Transverse colon (tissue), 3 donors: ENCODE measurements around the gene UPK2.

ENCODE experiments used
- EP300 ChIP-seq: sonication (generic); formaldehyde crosslinking; IDR thresholded peaks from one replicate; pipeline ENCODE4 v1.6.1; 2017; ENCODE audit warnings: antibody characterized with exemption, low read depth
- TF ChIP-seq, protein P1 (sequence below), 5 experiments: fragments of 200-600 bp in 3 of 5; fragments of 450-650 bp in 2 of 5; sonication (generic) in 3 of 5; IDR thresholded peaks; 1 replicate in 2 of 5; 2 replicates in 3 of 5; pipeline ENCODE4 v1.5.1; 2016 to 2017; ENCODE audit warnings: antibody characterized with exemption in 5 of 5, inconsistent platforms in 3 of 5, mild to moderate bottlenecking in 2 of 5, moderate library complexity in 1 of 5

DNA sequence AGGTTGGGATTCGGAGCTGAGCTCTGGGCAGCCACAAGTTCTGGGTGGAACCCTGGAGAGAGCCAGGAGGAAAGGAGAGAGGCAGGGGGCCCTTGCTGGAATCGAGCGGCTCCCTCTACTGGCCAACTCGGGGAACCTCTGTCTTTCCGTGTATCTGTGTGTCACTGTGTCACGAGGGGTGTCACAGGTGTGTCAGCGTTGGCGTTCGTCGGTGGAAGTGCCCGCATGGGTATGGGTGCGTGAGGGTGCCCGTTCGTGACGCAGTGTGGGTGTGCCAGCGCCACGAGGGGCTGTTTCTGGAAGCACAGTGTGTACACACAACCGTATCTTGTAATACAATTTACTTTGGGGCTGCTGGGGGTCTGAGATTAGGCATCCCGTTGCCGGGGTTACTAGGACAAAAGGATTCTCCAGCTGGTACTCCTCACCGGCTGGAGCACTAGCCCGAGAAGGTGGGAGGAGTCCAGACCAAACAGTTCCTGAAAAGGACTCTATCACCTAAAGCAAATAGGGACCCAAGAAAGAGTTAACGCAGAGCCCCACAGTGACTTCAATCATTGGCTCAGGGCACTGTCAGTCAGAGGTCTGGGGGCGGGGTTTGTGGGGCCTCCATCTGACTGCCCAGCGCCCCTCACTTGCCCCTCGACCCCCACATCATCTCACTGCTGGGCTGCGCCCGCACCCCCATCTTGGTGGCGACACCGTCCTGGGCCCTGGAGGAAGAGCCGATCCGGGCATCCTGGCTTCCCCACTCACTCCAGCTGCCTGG is 27.8 kb upstream of the UPK2 start:
- TF ChIP-seq, protein P1, sequence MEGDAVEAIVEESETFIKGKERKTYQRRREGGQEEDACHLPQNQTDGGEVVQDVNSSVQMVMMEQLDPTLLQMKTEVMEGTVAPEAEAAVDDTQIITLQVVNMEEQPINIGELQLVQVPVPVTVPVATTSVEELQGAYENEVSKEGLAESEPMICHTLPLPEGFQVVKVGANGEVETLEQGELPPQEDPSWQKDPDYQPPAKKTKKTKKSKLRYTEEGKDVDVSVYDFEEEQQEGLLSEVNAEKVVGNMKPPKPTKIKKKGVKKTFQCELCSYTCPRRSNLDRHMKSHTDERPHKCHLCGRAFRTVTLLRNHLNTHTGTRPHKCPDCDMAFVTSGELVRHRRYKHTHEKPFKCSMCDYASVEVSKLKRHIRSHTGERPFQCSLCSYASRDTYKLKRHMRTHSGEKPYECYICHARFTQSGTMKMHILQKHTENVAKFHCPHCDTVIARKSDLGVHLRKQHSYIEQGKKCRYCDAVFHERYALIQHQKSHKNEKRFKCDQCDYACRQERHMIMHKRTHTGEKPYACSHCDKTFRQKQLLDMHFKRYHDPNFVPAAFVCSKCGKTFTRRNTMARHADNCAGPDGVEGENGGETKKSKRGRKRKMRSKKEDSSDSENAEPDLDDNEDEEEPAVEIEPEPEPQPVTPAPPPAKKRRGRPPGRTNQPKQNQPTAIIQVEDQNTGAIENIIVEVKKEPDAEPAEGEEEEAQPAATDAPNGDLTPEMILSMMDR (IDR thresholded peaks at IDR 0.05), result peak; percentile 86 to 99 (median 91)
- TF ChIP-seq EP300, result no peak
